Measurements from ENCODE around the gene RPLP2. TPM values are rescaled to one million over a fixed set of nuclear protein-coding genes. Genes with fewer than 3 reads are reported as not detected.
A peak's percentile ranks its signal among the peaks of the same experiment; 100 is the strongest.

Gene RPLP2
- polyA plus RNA-seq, 1 of the 3 experiments (the other 2 are of a cell fraction): 799 TPM

- H4K20me1 ChIP-seq (ENCODE audit: insufficient read depth): peaks cover 9% of the 10 kb centered on the region
- no peak overlapping the region for H3K4me2 ChIP-seq
- H3K4me1 ChIP-seq (ENCODE audit: control insufficient read depth in 1 of 2, insufficient read depth in 2 of 2, low read depth in 1 of 2, low read length in 1 of 2): peaks cover 5 to 9% of the 10 kb centered on the region in 2 experiments; a peak in 2 of 4 replicates
- H3K9me2 ChIP-seq: no peaks in the 10 kb centered on the region
- no peaks in the 10 kb centered on the region for H3K9me3 ChIP-seq
- H2AFZ ChIP-seq (ENCODE audit: low read depth): no peak overlapping the region
- H3K4me3 ChIP-seq (ENCODE audit: low read depth in 2 of 2, low read length in 1 of 2): no peak overlapping the region
- H3F3A ChIP-seq (replicated peaks; ENCODE audit: insufficient read depth): peaks cover 28% of the 10 kb centered on the region
- DNase-seq: peak; percentile 24
- ChIA-PET POLR2A (interaction anchor here (1.1 kb wide), 1 partner anchor 26 kb away, joined by 3 read pairs; the partner anchor contains the start of gene CEND1), CTCF (interaction anchor here (1.1 to 6.3 kb wide), 5 partner anchors 13 to 101 kb away, joined by 3 to 31 read pairs (median 24); partner anchors contain the start of genes GATD1 and TALDO1)
- peak overlapping the region; percentile 39 to 47; a peak in 2 of 4 replicates for H3K27ac ChIP-seq (ENCODE audit: low read depth in 2 of 2, low read length in 1 of 2)
- TF ChIP-seq TAF1 (IDR thresholded peaks at IDR 0.05; ENCODE audit: borderline replicate concordance, low read depth, low read length): no peak
- TF ChIP-seq ELF1 (IDR thresholded peaks at IDR 0.05): no peak
- TF ChIP-seq GABPA (IDR thresholded peaks at IDR 0.05; ENCODE audit: low read depth): no peak
- no peaks in the 10 kb centered on the region for H3K79me2 ChIP-seq (ENCODE audit: insufficient read depth)
- 88% methylated on average over 24 of the region's 24 CpGs for WGBS (ENCODE audit: low lambda C conversion rate)
- H3K9ac ChIP-seq: no peak overlapping the region
- peaks cover 24 to 42% of the 10 kb centered on the region in 2 experiments for H3K36me3 ChIP-seq (replicated peaks in 1 of 2; ENCODE audit: control insufficient read depth in 1 of 2, insufficient read depth in 2 of 2, low read length in 1 of 2)
- H3K27me3 ChIP-seq (ENCODE audit: insufficient read depth): no peaks in the 10 kb centered on the region
Observed at GRCh38 chr11:763073-763463, 46.7 kb upstream of the RPLP2 start.

GRCh38 chr11:763549-764321 is 46.0 kb upstream of the RPLP2 start:
- no peak overlapping the region for H3K4me2 ChIP-seq
- H3K9me2 ChIP-seq: no peaks in the 10 kb centered on the region
- peaks cover 5 to 9% of the 10 kb centered on the region in 2 experiments; a peak in 2 of 4 replicates for H3K4me1 ChIP-seq (ENCODE audit: control insufficient read depth in 1 of 2, insufficient read depth in 2 of 2, low read depth in 1 of 2, low read length in 1 of 2)
- H3F3A ChIP-seq (replicated peaks; ENCODE audit: insufficient read depth): peaks cover 28% of the 10 kb centered on the region
- no peak overlapping the region for H3K9ac ChIP-seq
- H3K9me3 ChIP-seq: no peaks in the 10 kb centered on the region
- peaks cover under 1% of the 10 kb centered on the region; the same call in 1 of the 2 replicates for H3K79me2 ChIP-seq (ENCODE audit: insufficient read depth)
- WGBS (ENCODE audit: low lambda C conversion rate): 97% methylated on average over 17 of the region's 22 CpGs
- no peak overlapping the region for H2AFZ ChIP-seq (ENCODE audit: low read depth)
- POLR2A ChIA-PET: interaction anchor here (0.9 to 1.1 kb wide), 2 partner anchors 16 to 26 kb away, joined by 3 read pairs; partner anchors contain the start of genes CEND1 and TALDO1
- H3K4me3 ChIP-seq (ENCODE audit: low read depth in 2 of 2, low read length in 1 of 2): no peak overlapping the region
- TF ChIP-seq RFX5 (IDR thresholded peaks at IDR 0.05; ENCODE audit: low read length) (no peak), EZH2phosphoT487 (IDR thresholded peaks at IDR 0.05; ENCODE audit: borderline replicate concordance, low read depth) (no peak), MEF2A (IDR thresholded peaks at IDR 0.05; ENCODE audit: borderline replicate concordance, low read depth) (no peak), MXI1 (IDR thresholded peaks at IDR 0.05; ENCODE audit: low read depth, low read length) (no peak), CTCF (IDR thresholded peaks at IDR 0.05) (no peak), FOXJ3 (CRISPR knock-in tag; IDR thresholded peaks at IDR 0.05) (no peak)
- H3K27me3 ChIP-seq (ENCODE audit: insufficient read depth): no peaks in the 10 kb centered on the region
- no peak overlapping the region for H3K27ac ChIP-seq (ENCODE audit: low read depth in 2 of 2, low read length in 1 of 2)
- peaks cover 24 to 42% of the 10 kb centered on the region in 2 experiments for H3K36me3 ChIP-seq (replicated peaks in 1 of 2; ENCODE audit: control insufficient read depth in 1 of 2, insufficient read depth in 2 of 2, low read length in 1 of 2)
- peak; percentile 27 for DNase-seq
- H4K20me1 ChIP-seq (ENCODE audit: insufficient read depth): peaks cover 9% of the 10 kb centered on the region
- CTCF ChIA-PET: interaction anchor here (0.7 to 6.3 kb wide), 11 partner anchors 10 to 208 kb away, joined by 3 to 31 read pairs (median 4); partner anchors contain the start of genes GATD1 and TALDO1
